Measurements from ENCODE around the gene FAM240A.
"Not testable (repeated sequence)": the region's sequence is repeated elsewhere in the genome, so short reads cannot be mapped to it uniquely, and the experiment has no call there.

Gene FAM240A

GRCh38 chr3:46612324-46612723 lies at the start of gene FAM240A:
TSS of gene FAM240A (plus strand) at chr3:46612525. CDS start at chr3:46612684, 159 bp downstream.
- no peak for DNase-seq

GRCh38 chr3:46564190-46565021 lies 47.9 kb upstream of the FAM240A start:
- no peak for DNase-seq

GRCh38 chr3:46565077-46565476 lies 47.2 kb upstream of the FAM240A start:
- no peak for DNase-seq

GRCh38 chr3:46565607-46566039 lies 46.7 kb upstream of the FAM240A start:
- no peak for DNase-seq

- DNase-seq, result peak; percentile 26
Observed at GRCh38 chr3:46566040-46566641, 46.2 kb upstream of the FAM240A start, which contains the start of gene LRRC2. TSS of gene LRRC2 (minus strand) at chr3:46566302. CDS start at chr3:46551591, 14,711 bp downstream.

GRCh38 chr3:46571684-46572083 lies 40.6 kb upstream of the FAM240A start:
- no peak for DNase-seq

GRCh38 chr3:46573701-46574100 lies 38.6 kb upstream of the FAM240A start:
- no peak for DNase-seq

GRCh38 chr3:46574243-46574646 lies 38.1 kb upstream of the FAM240A start:
- DNase-seq, result no peak

GRCh38 chr3:46574881-46575576 lies 37.3 kb upstream of the FAM240A start:
- DNase-seq, result no peak

- DNase-seq, result no peak
Observed at GRCh38 chr3:46575577-46576222, 36.6 kb upstream of the FAM240A start.

GRCh38 chr3:46576386-46576785 lies 35.9 kb upstream of the FAM240A start:
- no peak for DNase-seq

GRCh38 chr3:46576879-46577278 lies 35.4 kb upstream of the FAM240A start:
- no peak for DNase-seq

- DNase-seq, result not testable (repeated sequence)
Observed at GRCh38 chr3:46577580-46578249, 34.6 kb upstream of the FAM240A start.

- DNase-seq, result no peak
Observed at GRCh38 chr3:46578973-46579755, 33.2 kb upstream of the FAM240A start.

- DNase-seq, result no peak
Observed at GRCh38 chr3:46579756-46580286, 32.5 kb upstream of the FAM240A start.

GRCh38 chr3:46580675-46581074 lies 31.6 kb upstream of the FAM240A start:
- no peak for DNase-seq

GRCh38 chr3:46584598-46585467 lies 27.5 kb upstream of the FAM240A start:
- DNase-seq, result no peak

- DNase-seq, result no peak
Observed at GRCh38 chr3:46585799-46586693, 26.3 kb upstream of the FAM240A start.

GRCh38 chr3:46586738-46587246 lies 25.5 kb upstream of the FAM240A start:
- DNase-seq, result no peak

Measured in activated CD4-positive, alpha-beta T cell treated with anti-CD3 and anti-CD28 coated beads, Interleukin-2, amount 50 U/mL, for 16 hours (primary cell).